Stimulated activated CD8-positive, alpha-beta memory T cell treated with anti-CD3 and anti-CD28 coated beads, Interleukin-12 subunit alpha, Interleukin-12 subunit beta, amount 100 ng/mL, for 4 hours (primary cell): ENCODE data around the gene CUL1.

Experiments used
- DNase-seq: peaks from one replicate; pipeline ENCODE4 v3.0.0-alpha.2; 2020; ENCODE audit warnings: low read depth

The CUL1 gene

DNA sequence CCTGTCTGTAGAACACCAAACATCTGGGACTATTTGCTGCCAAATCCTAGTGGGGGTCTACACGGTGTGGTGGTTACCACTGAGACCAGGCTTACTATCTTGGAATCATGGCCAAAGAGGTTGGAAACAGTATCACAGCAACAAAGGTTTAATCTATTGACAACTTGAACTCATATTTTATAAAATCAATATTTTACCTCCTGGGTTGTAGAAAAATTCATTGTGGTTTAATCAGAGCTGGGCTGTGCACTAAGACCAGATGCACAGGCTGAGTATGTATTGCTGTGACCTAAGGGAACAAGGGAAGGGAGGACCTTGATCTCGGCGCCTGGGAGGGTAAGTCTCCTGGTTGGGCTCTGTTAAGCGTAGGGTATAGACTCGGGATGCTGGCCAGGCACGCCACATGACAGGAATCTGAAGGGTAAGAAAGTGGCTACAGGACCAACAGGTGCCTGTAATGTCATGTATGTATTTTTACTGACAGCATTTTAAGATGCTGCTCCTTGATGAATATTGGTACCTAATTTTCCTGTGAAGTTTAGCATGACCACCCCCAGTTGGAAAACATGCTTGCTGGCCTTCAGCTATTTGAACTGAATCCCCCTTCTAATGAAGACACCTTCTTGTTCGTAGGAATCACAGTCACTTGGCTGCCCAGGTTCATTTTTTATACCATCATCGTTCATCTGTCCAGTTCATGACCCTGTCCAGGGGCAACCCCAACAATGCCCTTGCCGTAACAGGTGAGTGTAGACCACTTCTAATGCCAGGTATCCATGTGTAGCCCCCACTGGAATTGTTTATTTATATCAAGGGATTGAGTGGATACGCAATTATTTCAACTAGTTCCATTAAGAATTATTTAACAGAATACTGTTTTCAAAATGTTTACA, 105.9 kb downstream of the CUL1 start:
- DNase-seq, result no peak

GRCh38 chr7:148806187-148806586, 107.5 kb downstream of the CUL1 start:
- no peak for DNase-seq

DNA sequence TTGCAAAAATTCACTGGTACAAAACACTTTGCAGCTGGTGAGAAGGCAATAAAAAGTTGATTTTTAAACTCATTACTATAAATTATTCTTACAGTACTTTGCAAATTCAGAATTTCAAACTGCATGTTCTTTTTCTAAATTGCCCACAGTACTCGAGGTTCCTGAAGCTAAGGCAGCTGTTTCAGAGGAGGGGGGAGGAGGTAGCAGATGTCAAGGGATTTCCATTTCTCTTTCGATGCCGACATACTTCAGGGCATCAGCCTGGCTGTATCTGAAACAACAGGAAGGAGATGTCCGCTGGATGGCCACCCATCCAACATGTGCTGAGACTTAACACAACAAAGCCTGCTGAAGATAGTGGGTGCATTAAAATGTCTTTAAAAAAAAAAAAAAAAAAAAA, 108.7 kb downstream of the CUL1 start:
- DNase-seq, result no peak

GRCh38 chr7:148809856-148810255, 111.2 kb downstream of the CUL1 start:
- no peak for DNase-seq

GRCh38 chr7:148811892-148812291, 113.2 kb downstream of the CUL1 start:
- DNase-seq, result no peak

DNA sequence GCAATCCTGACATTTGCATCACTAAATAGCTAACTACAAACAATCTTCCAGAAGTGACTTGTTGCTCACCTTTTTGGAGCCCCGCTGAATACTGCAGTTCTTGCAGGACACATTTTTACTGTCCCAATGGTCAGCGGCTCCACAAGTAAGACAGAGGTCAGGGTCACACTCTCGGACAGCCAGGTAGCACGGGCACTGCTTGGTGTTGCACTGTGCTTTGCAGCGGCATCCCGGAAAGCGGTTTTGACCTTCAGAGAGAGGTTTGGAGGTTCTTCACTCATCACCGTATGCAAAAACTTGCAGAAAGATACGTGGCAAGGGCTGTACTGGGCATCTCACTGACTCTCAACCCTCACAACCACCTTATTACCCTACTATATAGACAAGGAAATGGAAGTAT, 115.2 kb downstream of the CUL1 start:
- no peak for DNase-seq

GRCh38 chr7:148814922-148815559, 116.3 kb downstream of the CUL1 start:
- DNase-seq, result no peak

DNA sequence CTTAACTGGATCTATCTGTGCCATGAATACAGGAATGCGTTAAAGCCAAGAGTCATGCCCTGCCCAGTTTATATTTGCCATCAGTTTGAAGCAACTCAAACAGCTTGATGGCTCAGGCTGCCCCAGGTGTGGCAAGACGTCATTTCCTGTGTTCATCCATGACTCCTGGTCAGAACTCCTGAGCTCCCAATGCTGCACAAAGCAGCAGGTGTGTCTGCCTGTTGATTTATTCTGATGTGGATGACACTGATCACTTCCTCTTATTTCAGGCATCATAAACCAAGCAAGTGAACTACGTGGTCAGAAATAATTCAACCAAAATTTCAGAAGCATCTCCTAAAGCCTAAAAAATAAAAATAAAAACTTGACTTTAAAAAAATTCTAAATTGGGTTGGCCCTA, 116.9 kb downstream of the CUL1 start:
- DNase-seq, result no peak

DNA sequence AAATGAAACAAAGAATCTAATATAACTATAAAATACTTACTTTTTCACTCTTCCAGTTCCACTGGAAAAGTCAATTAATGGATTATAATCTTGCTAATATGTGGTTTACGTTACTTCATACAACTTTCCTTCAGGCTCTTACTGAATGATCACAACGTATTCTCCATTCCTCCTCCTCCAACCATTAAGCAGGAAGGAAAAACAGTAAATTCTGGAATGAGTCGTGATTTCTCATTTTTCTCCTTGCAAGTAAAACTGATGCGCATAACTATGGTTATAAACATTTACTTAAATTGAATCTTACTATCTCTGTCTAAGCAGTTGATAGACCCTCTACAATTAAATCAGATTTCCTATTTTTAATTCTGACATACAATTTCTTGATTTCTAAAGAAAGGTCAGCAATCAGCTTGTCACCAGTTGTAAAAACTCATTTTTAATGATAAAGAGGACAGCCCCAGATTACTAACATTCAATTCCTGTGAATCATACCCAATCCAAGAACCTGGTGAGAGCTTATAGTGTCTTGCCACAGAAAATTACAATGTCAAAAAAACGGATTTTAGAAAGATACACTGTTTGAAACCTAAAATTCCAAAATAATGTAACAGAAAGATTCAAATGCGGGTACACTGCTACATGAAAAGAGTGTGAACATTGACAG, 121.1 kb downstream of the CUL1 start:
- DNase-seq, result no peak

DNA sequence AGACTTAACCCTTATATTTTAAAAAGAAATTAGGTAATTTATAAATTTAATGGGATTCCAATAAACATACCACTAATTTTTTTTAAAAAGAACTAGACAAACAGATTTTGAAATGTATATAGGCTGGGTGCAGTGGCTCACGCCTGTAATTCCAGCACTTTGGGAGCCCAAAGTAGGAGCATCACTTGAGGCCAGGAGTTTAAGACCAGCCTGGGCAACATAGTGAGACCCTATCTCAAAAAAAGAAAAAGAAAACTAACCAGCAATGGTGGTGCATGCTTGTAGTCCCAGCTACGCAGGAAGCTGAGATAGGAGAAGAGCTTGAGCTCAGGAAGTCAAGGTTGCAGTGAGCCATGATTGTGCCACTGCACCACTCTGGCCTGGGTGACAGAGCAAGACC, 122.7 kb downstream of the CUL1 start:
- DNase-seq, result no peak

DNA sequence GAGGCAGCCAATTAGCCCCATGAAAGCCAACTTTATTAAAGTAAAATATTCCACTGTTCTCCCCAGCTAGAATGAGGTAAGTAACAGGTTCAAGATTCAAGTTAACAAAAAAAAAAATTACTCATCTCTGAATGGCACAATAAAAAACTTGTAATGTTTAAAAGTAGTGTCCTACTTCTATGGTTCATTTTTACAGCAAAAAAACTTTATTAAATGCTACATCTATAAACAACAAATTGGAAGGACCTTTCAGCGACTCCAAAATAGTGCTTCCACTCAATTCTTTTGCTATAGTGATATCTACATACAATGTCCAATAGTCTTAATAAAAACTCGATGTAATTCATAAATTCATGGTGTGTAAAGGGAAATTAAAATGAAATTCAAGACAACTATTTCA, 126.2 kb downstream of the CUL1 start:
- no peak for DNase-seq

- no peak for DNase-seq
Observed at GRCh38 chr7:148825338-148825737, 126.6 kb downstream of the CUL1 start.

DNA sequence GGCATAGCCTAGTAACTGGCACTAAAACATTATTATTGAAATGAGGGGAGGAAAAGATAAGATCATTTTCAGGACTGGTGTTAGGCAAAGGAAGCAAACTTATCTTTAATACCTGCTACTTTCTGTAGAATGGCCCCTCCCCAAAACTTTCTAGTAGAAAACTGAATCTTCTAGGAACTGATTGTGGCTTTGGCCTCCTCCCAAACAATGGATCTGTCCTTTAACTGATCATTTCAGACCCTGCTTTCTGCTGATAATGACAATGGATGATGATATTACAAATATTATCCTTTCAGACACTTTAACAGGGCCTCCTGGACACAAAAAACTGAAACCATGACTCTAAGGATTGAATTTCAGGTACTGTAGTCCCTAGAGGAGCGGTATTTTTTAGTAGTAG, 130.3 kb downstream of the CUL1 start:
- no peak for DNase-seq

DNA sequence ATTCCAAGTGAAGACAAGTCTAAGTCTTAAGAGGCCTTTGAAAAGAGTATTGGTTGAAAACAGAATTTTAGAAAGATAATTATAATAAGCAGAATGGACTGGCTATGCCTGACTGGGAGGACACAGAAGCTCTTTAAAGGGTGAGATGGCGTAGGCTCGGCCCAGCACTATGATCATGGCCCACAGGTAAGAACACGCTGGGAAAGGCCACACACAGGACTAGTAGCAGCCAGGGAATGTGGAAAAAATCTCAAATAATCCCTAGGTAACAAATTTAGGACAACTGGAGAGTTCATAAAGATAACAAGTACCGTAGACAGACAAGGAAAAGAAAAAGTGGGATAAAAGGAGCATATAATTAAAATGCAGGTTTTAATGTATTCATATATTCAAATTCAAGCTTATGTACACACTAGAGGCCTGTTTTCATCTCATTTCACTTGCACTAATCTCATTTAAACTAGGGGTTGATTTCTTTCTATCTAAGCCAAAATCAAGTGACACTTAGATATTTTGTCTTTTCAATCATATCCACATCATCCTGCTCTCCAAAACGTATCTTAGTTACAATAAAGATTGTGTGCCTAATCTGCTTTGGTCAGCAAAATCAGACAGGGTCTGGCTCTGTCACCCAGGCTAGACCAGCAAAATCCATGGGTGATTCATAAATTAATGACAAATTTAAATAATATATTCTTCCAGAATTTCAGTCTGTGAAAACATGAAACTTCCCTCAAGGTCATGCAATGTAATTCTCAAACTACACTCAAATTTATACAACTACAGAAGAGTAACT, 132.4 kb downstream of the CUL1 start:
- no peak for DNase-seq

DNA sequence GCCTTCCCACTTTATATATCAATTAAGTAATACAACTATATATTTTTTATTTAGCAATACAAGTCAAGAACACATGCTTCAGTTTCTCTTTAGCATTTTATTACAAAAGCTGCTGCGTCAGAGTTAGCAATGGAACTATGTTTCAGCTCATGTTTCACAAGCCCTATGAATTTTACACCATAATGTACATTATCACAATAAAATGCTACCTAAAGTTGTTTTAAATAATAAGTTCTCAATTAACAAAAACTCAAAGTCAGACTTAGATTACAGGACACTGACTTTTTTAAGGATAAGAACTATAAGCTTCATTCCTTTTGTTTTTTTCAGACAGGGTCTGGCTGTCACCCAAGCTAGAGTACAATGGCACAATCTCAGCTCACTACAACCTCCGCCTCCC, 133.1 kb downstream of the CUL1 start:
- DNase-seq, result no peak

- no peak for DNase-seq
Observed at GRCh38 chr7:148834605-148835004, 135.9 kb downstream of the CUL1 start.

DNA sequence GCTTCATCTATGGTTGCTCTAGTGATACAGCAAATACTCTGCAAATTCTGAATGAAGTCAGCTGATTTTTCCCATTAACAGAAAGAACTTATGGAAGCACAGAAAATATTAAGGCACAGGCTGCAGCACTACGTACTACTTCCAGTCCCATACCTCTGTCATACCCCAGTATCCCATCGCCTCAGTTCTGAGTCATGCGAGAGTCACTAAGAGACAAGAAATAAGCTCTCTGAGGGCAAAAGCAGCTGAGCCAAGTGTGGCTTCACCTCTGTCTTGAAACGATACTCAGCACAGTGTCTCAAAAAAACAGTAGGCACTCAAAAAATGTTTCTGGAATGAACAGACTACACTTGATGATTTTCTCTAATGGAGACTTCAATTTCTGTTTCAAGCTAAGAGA, 137.2 kb downstream of the CUL1 start:
- DNase-seq, result no peak

- no peak for DNase-seq
Observed at GRCh38 chr7:148838905-148839304, 140.2 kb downstream of the CUL1 start.

GRCh38 chr7:148847815-148848734, 149.4 kb downstream of the CUL1 start:
- no peak for DNase-seq

- DNase-seq, result no peak
Observed at GRCh38 chr7:148849393-148850098, 150.8 kb downstream of the CUL1 start.

- DNase-seq, result no peak
Observed at GRCh38 chr7:148850564-148850963, 151.9 kb downstream of the CUL1 start.
